IMR-90 (cell line): ENCODE measurements around the gene SECTM1. TPM values are rescaled to one million over a fixed set of nuclear protein-coding genes. Genes with fewer than 3 reads are reported as not detected.
A peak's percentile ranks its signal among the peaks of the same experiment; 100 is the strongest.

Experiments used
- ATAC-seq: fragments of 200-7000 bp; cut with Tn5 transposase; 2 replicates; pipeline ENCODE4 v1.9.1; 2020; ENCODE audit warnings: low read depth, mild to moderate bottlenecking, moderate library complexity
- BruUV-seq: library from RNA; stranded (reverse); fragments of 400-500 nt; replicated peaks from 2 replicates; lab custom pipeline; 2021; lab: Mats Ljungman, UMichigan
- CTCF ChIA-PET: fragments of 300-600 bp; formaldehyde crosslinking; extraction: SDS; loops from one replicate; lab custom pipeline; 2021; ENCODE audit warnings: antibody characterized with exemption; lab: Yijun Ruan, JAX
- POLR2A ChIA-PET: fragments of 300-600 bp; sonication (Branson Sonifier 250); formaldehyde crosslinking; loops from one replicate; lab custom pipeline; 2022; ENCODE audit warnings: antibody characterized with exemption; ENCODE audit not compliant: unreplicated experiment; lab: Charles Lee
- DNase-seq: peaks from one replicate; pipeline ENCODE4 v3.0.0; 2013
- H2AFZ ChIP-seq: replicated peaks from 2 replicates; pipeline ENCODE3; 2013; ENCODE audit warnings: low read length, mild to moderate bottlenecking; ENCODE audit not compliant: poor library complexity
- H2AK5ac ChIP-seq: 2 replicates; pipeline ENCODE4 v1.6.1; 2013; ENCODE audit warnings: low read depth, low read length, inconsistent platforms
- H2AK9ac ChIP-seq: replicated peaks from 2 replicates; pipeline ENCODE3; 2013; ENCODE audit warnings: mild to moderate bottlenecking, low read depth, low read length, moderate library complexity; ENCODE audit not compliant: poor library complexity
- H2BK120ac ChIP-seq: 2 replicates; pipeline ENCODE4 v1.6.1; 2013; ENCODE audit warnings: low read depth, low read length, inconsistent platforms
- H2BK15ac ChIP-seq: 3 replicates; pipeline ENCODE4 v1.6.1; 2013; ENCODE audit warnings: low read depth, low read length, inconsistent platforms
- H2BK20ac ChIP-seq: 2 replicates; pipeline ENCODE4 v1.6.1; 2013; ENCODE audit warnings: low read depth, mild to moderate bottlenecking, inconsistent platforms, low read length, moderate library complexity
- H2BK5ac ChIP-seq: 2 replicates; pipeline ENCODE4 v1.6.1; 2013; ENCODE audit warnings: mild to moderate bottlenecking, low read depth, low read length, inconsistent platforms; ENCODE audit not compliant: poor library complexity, severe bottlenecking
- H3K14ac ChIP-seq: replicated peaks from 2 replicates; pipeline ENCODE4 v1.6.1; 2013; ENCODE audit warnings: low read depth, low read length, inconsistent platforms
- H3K18ac ChIP-seq: 2 replicates; pipeline ENCODE4 v1.6.1; 2013; ENCODE audit warnings: low read depth, low read length, control low read depth
- H3K23ac ChIP-seq: 2 replicates; pipeline ENCODE4 v1.6.1; 2013; ENCODE audit warnings: low read depth, low read length, inconsistent platforms
- H3K27ac ChIP-seq: 2 replicates; pipeline ENCODE4 v1.5.1; 2013; ENCODE audit warnings: mild to moderate bottlenecking, control low read depth, low read length; ENCODE audit not compliant: insufficient read depth
- H3K27me3 ChIP-seq: 2 replicates; pipeline ENCODE4 v1.6.1; 2013; ENCODE audit warnings: low read length; ENCODE audit not compliant: control insufficient read depth, insufficient read depth
- H3K36me3 ChIP-seq: 2 replicates; pipeline ENCODE4 v1.6.1; 2013; ENCODE audit warnings: low read length, mixed read lengths; ENCODE audit not compliant: control insufficient read depth, insufficient read depth
- H3K4ac ChIP-seq: 2 replicates; pipeline ENCODE4 v1.6.1; 2013; ENCODE audit warnings: low read depth, low read length, inconsistent platforms
- H3K4me1 ChIP-seq: 2 replicates; pipeline ENCODE4 v1.6.1; 2013; ENCODE audit warnings: low read length, mixed read lengths; ENCODE audit not compliant: control insufficient read depth, insufficient read depth
- H3K4me2 ChIP-seq: 2 replicates; pipeline ENCODE4 v1.6.1; 2013; ENCODE audit warnings: low read depth, mild to moderate bottlenecking, control low read depth, low read length, moderate library complexity
- H3K4me3 ChIP-seq: 2 replicates; pipeline ENCODE4 v1.5.1; 2013; ENCODE audit warnings: low read depth, mild to moderate bottlenecking, control low read depth, low read length, moderate library complexity; ENCODE audit not compliant: insufficient read depth
- H3K56ac ChIP-seq: 2 replicates; pipeline ENCODE4 v1.6.1; 2013; ENCODE audit warnings: low read length, inconsistent platforms; ENCODE audit not compliant: insufficient read depth; ENCODE audit errors: extremely low read depth
- H3K79me1 ChIP-seq, 2 experiments: 2 replicates each; pipeline ENCODE4 v1.6.1; 2013; ENCODE audit warnings: low read length in 2 of 2, inconsistent platforms in 1 of 2, low read depth in 1 of 2
- H3K9ac ChIP-seq: 2 replicates; pipeline ENCODE4 v1.6.1; 2013; ENCODE audit warnings: low read depth, low read length, control low read depth
- H3K9me1 ChIP-seq: 2 replicates; pipeline ENCODE4 v1.6.1; 2013; ENCODE audit warnings: low read length, inconsistent platforms; ENCODE audit not compliant: insufficient read depth
- H3K9me3 ChIP-seq: 2 replicates; pipeline ENCODE4 v1.6.1; 2013; ENCODE audit warnings: low read length; ENCODE audit not compliant: control insufficient read depth, insufficient read depth
- H4K20me1 ChIP-seq: 2 replicates; pipeline ENCODE4 v1.6.1; 2013; ENCODE audit warnings: low read length, inconsistent platforms; ENCODE audit not compliant: insufficient read depth
- H4K5ac ChIP-seq: 2 replicates; pipeline ENCODE4 v1.6.1; 2013; ENCODE audit warnings: mild to moderate bottlenecking, low read depth, low read length, control low read depth
- H4K8ac ChIP-seq, 2 experiments: 2 replicates each; pipeline ENCODE4 v1.6.1; 2013; ENCODE audit warnings: low read depth in 2 of 2, low read length in 2 of 2, control low read depth in 1 of 2, inconsistent platforms in 1 of 2
- H4K91ac ChIP-seq: 2 replicates; pipeline ENCODE4 v1.6.1; 2013; ENCODE audit warnings: low read depth, low read length, inconsistent platforms; ENCODE audit not compliant: insufficient read depth
- CEBPB ChIP-seq: IDR thresholded peaks from 2 replicates; pipeline ENCODE4 v1.6.1; 2012; ENCODE audit warnings: low read depth, low read length, improper control_type of control experiment
- CHD1 ChIP-seq: IDR thresholded peaks from 2 replicates; pipeline ENCODE4 v1.6.1; 2012; ENCODE audit warnings: low read depth, low read length, improper control_type of control experiment
- MAZ ChIP-seq: IDR thresholded peaks from 2 replicates; pipeline ENCODE4 v1.6.1; 2012; ENCODE audit warnings: low read depth, mild to moderate bottlenecking, low read length, improper control_type of control experiment, moderate library complexity, borderline replicate concordance
- RFX5 ChIP-seq: IDR thresholded peaks from 2 replicates; pipeline ENCODE4 v1.8.0; 2012; ENCODE audit warnings: low read depth, mild to moderate bottlenecking, low read length, moderate library complexity
- WGBS, 2 experiments: methylation state at CpG; one replicate each; pipeline versions ENCODE4 v1.1.5 to v1.1.7; 2013; ENCODE audit warnings: missing lambda C conversion rate in 2 of 2; ENCODE audit not compliant: insufficient read length in 1 of 2; ENCODE audit errors: extremely low coverage in 2 of 2; 5-methylcytosine and 5-hydroxymethylcytosine counted together
- dilution Hi-C: fragments of 300-500 bp; cut with HindIII; formaldehyde crosslinking; loops from one replicate; pipeline ENCODE4 v1.14.3; 2018; ENCODE audit warnings: low sequenced_read_pairs; ENCODE audit not compliant: unreplicated experiment
- in situ Hi-C: fragments of 300-500 bp; cut with MboI; formaldehyde crosslinking; loops from 3 replicates; pipeline ENCODE4 v1.14.3; 2019; ENCODE audit warnings: low sequenced_read_pairs, inconsistent platforms, mixed read lengths
- intact Hi-C: fragments of 100-400 bp; cut with micrococcal nuclease; formaldehyde crosslinking; loops from 2 replicates; pipeline ENCODE4 v1.10.0; 2022
- polyA plus RNA-seq, 3 experiments: library from polyadenylated mRNA; depleted of rRNA; stranded (reverse); fragments of >200 nt; gene quantifications; 2 replicates each; pipeline ENCODE4 v1.2.3, GENCODE V29; 2012; ENCODE audit warnings: low replicate concordance in 1 of 3
- total RNA-seq: library from RNA; depleted of rRNA; stranded (reverse); fragments of >200 nt; gene quantifications from 2 replicates; pipeline ENCODE4 v1.2.3, GENCODE V29; 2012
- TF ChIP-seq, protein P1 (sequence below): conservative IDR thresholded peaks from 2 replicates; pipeline ENCODE4 v1.5.1; 2012; ENCODE audit warnings: mild to moderate bottlenecking, low read depth, low read length, improper control_type of control experiment

Gene SECTM1
- total and polyA plus RNA-seq, 2 of the 4 experiments (the other 2 are of a cell fraction) = 2.3 to 4.4 TPM

GRCh38 chr17:82272495-82273326 is 60.9 kb downstream of the SECTM1 start:
- H2BK15ac ChIP-seq = no peak overlapping the region
- H2BK120ac ChIP-seq = 0 out of 2 replicates have a peak overlapping the region, but pooled peaks have one; percentile 0
- intact Hi-C loops = no loop called here
- H4K8ac ChIP-seq = peak overlapping the region; percentile 36 to 85; a peak in 2 of 4 replicates
- peaks cover 26% of the 10 kb centered on the region for H3K9me1 ChIP-seq
- H3K4me1 ChIP-seq = peaks cover 31% of the 10 kb centered on the region
- H3K23ac ChIP-seq = peak overlapping the region; percentile 20
- H3K79me1 ChIP-seq = peaks cover 7 to 49% of the 10 kb centered on the region in 2 experiments
- H3K9me3 ChIP-seq = no peaks in the 10 kb centered on the region
- peak overlapping the region; percentile 99 for H3K4me3 ChIP-seq
- H4K5ac ChIP-seq = peak overlapping the region; percentile 0; the same call in 1 of the 2 replicates
- peak overlapping the region; percentile 84 for H3K4ac ChIP-seq
- peak overlapping the region; percentile 98 for H2AFZ ChIP-seq
- peak overlapping the region; percentile 100 for H2BK5ac ChIP-seq
- DNase-seq (no peak), ATAC-seq (peak; percentile 24)
- H3K14ac ChIP-seq = peak overlapping the region; percentile 93
- H2BK20ac ChIP-seq = no peak overlapping the region
- no peaks in the 10 kb centered on the region for H3K27me3 ChIP-seq
- in situ Hi-C loops = no loop called here
- H3K4me2 ChIP-seq = peak overlapping the region; percentile 99
- ChIA-PET CTCF (no interaction called here), POLR2A (interaction anchor here (0.9 to 1.5 kb wide), 2 partner anchors 20 to 22 kb away, joined by 3 to 4 read pairs; no protein-coding TSS in a partner anchor)
- H3K27ac ChIP-seq = peak overlapping the region; percentile 96
- peak overlapping the region; percentile 98 for H2AK9ac ChIP-seq
- H3K18ac ChIP-seq = peak overlapping the region; percentile 57
- H2AK5ac ChIP-seq = peak overlapping the region; percentile 77
- H4K91ac ChIP-seq = peak overlapping the region; percentile 8; the same call in 1 of the 2 replicates
- no peak for TF ChIP-seq CEBPB
- TF ChIP-seq MAZ = no peak
- TF ChIP-seq CHD1 = no peak
- TF ChIP-seq RFX5 = no peak
- TF ChIP-seq, protein P1, sequence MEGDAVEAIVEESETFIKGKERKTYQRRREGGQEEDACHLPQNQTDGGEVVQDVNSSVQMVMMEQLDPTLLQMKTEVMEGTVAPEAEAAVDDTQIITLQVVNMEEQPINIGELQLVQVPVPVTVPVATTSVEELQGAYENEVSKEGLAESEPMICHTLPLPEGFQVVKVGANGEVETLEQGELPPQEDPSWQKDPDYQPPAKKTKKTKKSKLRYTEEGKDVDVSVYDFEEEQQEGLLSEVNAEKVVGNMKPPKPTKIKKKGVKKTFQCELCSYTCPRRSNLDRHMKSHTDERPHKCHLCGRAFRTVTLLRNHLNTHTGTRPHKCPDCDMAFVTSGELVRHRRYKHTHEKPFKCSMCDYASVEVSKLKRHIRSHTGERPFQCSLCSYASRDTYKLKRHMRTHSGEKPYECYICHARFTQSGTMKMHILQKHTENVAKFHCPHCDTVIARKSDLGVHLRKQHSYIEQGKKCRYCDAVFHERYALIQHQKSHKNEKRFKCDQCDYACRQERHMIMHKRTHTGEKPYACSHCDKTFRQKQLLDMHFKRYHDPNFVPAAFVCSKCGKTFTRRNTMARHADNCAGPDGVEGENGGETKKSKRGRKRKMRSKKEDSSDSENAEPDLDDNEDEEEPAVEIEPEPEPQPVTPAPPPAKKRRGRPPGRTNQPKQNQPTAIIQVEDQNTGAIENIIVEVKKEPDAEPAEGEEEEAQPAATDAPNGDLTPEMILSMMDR = no peak
- peak overlapping the region; percentile 96 for H3K9ac ChIP-seq
- BruUV-seq = no TSS peak
- 0% methylated on average over 19 of the region's 57 CpGs; no CpG with 5 or more reads in 1 of the 2 experiments for WGBS, 2 experiments
- peaks cover 26% of the 10 kb centered on the region for H3K36me3 ChIP-seq
- no peak overlapping the region; the same call in 1 of the 2 replicates for H3K56ac ChIP-seq
- dilution Hi-C loops = no loop called here
- peaks cover 51% of the 10 kb centered on the region for H4K20me1 ChIP-seq
